ENCODE measurements around the gene TMEM39B.
"Not testable (repeated sequence)": the region's sequence is repeated elsewhere in the genome, so short reads cannot be mapped to it uniquely, and the experiment has no call there.

The TMEM39B gene

DNA sequence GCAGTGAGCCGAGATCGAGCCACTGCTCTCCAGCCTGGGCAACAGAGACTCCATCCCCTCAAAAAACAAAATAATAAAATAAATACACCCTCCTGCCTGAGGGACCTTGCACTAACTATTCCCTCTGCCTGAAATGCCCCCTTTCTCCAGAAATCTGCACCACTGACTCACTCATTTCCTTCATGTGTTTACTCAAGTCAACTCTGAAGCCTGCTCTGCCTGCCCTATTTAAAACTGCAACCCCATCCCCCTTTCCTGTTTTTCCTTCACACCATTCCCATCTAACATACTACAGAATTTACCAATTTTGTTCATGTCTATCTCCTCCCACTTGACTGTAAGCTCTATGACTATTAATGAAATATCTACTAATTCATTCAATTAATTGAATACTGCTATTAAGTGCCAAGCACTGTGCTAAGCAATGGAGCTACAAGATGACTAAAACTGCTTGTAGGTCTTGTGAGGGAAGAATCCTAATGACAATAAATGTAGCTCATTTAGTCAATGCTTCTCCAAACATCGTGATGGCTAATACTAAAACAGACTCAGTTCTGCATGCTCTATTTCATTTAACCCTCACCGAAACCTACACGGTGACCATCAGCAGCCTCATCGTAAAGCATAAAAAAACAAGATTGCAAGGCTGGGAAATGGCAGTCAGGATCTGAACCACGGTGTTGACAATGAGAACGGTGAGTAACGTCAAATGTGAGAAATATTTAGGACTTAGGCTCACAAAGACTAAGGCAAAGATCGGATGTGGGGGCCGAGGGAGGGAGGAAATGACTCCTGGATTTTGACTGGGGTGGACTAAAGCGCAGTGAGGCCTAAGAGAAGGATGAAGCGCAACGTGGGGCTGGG lies 749 bp upstream of the TMEM39B start:
- DNase-seq: no peak

DNA sequence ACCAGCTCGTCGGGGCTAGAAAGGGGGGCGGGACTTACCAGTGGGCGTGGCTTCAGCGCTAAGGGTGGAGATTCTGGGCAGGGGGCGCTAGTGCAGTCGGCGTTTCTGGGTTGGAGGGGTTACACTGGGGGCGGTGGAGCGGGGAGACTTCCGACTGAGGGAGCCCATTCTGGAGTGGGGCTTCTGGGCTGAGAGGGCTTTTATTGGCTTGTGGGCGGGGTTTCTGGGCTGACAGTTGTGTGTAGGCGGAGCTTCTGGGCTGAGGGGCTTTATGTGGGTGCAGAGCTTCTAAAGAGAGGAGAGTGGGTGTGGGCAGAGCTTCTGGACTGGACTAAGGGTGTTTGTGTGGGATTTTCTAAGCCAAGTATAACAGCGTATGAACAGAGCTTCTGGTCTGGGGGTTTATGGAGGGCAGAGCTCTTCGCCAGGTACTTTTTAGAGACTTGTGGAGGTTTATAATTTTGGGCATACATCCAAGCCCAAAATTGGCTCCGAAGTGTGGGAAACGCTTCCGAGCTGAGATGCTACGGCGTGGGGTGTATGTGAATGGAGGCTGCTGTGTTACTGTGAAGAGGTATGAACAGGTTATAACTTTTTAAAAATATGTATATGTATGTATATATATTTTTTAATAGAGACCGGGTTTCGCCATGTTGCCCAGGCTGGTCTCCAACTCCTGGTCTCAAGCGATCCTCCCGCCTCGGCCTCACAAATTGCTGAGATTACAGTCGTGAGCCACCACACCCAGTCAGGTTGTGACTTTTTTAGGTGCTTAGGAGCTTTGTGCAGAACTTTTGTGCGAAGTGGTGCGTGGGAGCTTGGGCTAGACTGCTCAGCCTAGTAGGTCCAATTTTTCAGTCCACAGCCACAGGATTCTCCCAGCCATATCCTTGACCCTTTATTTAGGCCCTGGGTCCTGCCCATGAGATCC lies 825 bp downstream of the TMEM39B start:
- no peak for DNase-seq

DNA sequence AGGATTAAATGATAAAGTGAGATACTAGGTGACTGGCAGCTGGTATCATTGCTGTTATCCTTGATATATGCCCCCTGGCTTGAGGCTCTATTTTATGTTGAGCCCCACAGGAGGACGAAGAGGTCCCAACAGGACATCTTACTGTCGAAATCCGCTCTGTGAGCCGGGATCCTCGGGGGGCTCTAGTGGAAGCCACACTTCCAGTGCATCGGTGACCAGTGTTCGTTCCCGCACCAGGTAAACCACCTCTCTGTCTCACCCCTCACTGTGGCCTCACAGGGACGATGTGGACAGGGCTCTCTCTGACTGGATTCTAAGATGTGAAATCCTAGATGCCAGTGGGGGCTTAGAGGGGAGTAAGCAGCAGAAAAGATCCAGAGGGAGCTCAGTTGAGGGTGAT lies 2.1 kb downstream of the TMEM39B start:
- DNase-seq: no peak

DNA sequence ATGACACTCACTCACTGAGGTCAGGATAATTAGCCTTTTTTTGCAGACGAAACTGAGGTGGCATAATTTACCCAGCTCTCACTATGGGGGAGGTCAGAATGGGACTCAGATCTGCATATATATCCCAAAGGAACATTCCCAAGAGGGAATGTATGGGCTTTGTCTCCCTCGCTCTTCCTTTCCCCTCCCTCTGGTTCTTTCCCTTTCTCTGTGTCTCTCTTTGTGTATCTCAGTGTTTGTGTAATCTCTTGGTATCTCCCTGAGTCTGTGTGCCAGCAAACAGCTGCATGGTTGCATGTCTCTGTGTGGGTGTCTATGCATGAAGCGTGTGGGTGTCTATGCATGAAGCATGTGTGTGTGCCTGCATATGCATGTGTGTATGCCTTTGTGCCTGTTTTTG lies 4.7 kb downstream of the TMEM39B start:
- DNase-seq: no peak

DNA sequence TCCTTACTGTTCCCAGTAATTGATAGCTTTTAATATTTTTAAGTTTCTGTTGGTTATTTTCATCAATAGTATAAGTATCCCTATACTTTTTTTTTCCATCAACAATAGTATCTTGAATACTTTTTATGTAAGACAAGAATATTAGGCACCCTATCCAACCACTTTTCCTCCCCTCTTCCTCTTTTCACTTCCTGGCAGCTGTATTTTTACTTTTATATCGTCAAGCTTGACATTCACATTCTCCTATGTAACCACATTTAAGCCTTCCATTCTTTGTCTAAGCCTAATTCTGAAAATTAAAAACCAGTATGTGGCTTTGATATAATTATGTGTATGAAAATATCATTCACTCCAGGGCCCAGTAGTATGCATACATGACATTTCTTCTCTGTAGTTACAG lies 9.3 kb downstream of the TMEM39B start:
- no peak for DNase-seq

DNA sequence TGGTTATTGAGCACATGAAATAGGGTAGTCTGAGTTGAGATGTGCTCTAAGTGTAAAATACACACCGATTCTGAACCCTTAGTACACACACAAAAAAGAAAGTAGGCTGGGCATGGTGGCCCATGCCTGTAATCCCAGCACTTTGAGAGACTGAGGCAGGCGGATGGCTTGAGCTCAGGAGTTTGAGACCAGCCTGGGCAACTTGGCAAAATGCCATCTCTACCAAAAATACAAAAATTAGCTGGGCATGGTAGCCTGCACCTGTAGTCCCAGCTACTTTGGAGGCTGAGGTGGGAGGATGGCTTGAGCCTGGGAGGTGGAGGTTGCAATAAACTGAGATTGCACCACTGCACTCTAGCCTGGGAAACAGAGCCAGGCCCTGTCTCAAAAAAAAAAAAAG lies 13.6 kb downstream of the TMEM39B start:
- DNase-seq: not testable (repeated sequence)

DNA sequence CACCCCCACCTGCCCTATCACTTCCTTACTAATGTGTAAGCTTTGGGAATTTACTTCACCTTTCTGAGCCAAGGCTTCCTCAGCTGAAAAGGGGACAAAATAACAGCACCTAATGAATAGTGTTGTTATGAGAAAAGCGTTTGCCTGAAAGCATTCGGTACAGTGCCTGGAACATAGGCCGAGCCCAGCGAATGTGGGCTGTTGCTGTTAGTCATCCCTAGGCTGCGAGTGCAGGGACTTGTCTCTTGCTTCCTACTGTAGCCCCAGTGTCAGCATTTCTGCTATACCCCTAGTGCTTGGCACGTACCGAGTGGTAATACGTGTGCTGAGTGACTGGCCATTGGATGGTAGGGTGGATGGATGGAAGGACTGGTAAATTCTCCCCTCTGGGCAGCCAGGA lies 18.4 kb downstream of the TMEM39B start:
- no peak for DNase-seq

DNA sequence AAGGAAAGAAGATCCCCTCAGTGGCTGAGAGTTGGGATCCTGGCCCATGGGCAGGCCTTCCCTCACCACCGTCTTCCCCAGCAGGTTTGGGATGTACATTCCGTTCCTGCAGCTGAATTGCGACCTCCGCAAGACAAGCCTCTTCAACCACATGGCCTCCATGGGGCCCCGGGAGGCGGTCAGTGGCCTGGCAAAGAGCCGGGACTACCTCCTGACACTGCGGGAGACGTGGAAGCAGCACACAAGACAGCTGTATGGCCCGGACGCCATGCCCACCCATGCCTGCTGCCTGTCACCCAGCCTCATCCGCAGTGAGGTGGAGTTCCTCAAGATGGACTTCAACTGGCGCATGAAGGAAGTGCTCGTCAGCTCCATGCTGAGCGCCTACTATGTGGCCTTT lies 18.9 kb downstream of the TMEM39B start:
- no peak for DNase-seq

DNA sequence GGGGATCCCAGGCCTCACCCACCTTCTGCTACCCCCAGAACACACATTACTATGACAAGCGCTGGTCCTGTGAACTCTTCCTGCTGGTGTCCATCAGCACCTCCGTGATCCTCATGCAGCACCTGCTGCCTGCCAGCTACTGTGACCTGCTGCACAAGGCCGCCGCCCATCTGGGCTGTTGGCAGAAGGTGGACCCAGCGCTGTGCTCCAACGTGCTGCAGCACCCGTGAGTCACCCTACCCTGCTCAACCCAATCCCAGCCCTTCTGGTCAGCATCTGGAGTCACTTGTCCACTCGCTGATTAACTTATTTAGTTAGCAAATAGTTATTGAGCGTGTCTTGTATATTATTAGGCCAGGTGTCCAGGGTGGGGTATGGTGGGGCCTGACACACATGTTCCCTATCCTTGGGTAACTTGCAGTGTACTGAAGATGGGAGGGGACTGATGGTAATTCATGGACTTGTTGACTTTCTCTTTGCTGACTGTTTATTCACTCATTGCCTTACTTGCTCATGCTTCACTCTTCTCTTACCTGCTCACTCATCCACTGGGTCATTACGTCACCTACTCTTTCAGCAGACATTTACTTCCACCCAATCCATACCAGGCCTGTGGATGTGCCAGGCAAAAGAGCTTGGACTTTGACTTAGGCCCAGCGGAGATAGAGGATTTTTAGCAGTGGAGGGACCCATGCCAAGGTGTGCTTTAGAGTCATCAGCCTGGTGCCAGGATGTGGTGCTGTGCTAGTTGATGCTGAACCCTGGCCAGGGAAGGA lies 22.2 kb downstream of the TMEM39B start:
- DNase-seq: no peak

DNA sequence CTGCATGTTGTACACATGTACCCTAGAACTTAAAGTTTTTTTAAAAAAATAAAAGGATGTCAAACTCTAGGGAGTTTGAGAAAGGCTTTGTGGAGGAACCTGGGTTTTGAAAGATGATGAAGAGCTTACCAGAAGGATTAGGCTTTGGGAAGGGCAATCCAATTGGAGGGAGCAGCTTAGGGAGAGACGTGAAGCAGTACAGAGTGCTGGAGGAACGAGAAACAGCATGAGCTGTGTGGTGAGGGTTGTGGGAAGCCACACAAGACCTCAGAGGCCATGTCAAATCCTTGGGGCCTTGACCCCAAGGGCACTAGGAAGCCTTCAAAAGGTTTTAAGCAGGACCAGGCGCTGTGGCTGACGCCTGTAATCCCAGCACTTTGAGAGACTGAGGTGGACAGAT lies 26.7 kb downstream of the TMEM39B start:
- no peak for DNase-seq

DNA sequence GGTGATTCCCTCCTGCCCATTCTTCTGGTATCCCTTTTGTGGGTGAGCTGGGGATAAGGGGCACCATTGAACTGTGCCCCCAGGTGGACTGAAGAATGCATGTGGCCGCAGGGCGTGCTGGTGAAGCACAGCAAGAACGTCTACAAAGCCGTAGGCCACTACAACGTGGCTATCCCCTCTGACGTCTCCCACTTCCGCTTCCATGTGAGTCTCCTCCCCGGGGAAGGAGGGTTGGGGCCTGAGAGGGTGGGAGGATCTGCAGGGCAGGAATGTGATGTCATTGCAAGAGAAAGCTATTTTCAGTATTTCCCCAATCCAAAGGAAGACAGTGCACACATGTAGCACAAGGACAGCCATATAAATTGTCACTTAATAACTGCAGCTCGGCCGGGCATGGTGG lies 27.6 kb downstream of the TMEM39B start:
- no peak for DNase-seq

DNA sequence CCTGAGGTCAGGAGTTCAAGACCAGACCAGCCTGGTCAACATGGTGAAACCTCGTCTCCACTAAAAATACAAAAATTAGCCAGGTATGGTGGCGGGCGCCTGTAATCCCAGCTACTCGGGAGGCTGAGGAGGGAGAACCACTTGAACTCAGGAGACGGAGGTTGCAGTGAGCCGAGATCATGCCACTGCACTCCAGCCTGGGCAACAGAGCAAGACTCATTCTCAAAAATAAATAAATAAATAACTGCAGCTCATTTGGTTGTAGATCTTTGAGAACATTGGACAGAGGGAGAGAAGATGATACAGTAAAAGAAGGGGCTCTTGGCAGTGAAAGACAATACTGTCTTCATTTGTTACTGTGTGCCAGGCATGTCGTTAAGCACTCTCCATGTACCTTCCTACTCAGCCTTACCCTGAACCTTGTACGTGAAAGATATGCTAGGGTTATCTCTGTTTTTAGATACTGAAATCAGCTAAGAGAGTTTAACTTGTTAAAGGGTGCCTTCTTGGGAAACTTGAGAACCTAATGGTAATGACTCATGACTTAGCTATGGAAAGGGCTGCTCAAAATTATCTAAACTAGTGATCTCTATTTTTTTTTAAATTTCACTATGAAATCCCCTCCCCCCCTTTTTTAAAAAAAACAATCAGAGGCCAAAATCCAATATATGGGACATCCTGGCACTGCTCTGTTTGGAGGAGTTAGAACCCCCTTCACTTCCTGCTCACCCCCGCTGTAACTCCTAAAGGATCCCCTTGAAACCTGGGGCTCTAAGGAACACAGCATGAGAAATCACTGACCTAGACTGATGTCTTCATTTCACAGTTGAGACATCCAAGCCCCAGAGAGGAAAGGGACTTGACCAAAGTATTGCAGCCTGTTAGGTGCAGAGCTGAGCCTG lies 28.3 kb downstream of the TMEM39B start:
- no peak for DNase-seq

DNA sequence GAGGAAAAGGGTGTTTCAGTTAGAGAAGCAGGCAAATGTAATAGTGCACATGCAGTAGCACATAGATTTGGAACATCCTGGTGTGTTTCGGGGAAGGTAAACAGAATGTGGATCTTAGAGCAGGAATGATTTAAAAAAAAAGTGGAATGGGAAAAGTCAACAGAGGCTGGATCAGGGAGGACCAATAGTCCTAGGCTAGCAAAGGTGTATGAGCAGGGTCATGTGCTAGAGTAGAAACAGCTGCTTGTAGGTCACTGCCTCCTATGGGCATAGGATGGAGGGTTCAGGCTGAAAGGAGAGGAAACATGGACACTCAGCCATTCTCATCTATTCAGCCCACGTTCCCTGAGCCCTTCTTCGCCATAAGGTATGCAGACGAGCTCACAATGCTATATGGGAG lies 31.4 kb downstream of the TMEM39B start:
- no peak for DNase-seq

DNA sequence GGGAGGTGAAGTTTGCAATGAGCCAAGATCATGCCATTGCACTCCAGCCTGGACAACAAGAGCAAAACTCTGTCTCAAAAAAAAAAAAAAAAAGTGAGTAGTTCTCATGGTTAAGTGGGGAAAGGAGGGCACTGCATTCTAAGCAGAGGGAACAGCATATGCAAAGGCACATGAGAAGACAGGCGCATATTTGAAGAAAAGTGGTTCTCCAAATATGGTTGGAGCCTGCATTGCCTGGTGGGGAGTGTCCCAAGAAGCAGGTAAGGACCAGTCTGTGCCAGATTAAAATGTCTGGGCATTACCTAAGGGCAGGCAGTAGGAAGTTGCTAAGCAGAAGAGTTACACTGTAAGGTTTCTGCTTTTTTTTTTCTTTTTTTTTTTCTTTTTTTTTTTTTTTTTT lies 32.6 kb downstream of the TMEM39B start:
- DNase-seq: no peak

DNA sequence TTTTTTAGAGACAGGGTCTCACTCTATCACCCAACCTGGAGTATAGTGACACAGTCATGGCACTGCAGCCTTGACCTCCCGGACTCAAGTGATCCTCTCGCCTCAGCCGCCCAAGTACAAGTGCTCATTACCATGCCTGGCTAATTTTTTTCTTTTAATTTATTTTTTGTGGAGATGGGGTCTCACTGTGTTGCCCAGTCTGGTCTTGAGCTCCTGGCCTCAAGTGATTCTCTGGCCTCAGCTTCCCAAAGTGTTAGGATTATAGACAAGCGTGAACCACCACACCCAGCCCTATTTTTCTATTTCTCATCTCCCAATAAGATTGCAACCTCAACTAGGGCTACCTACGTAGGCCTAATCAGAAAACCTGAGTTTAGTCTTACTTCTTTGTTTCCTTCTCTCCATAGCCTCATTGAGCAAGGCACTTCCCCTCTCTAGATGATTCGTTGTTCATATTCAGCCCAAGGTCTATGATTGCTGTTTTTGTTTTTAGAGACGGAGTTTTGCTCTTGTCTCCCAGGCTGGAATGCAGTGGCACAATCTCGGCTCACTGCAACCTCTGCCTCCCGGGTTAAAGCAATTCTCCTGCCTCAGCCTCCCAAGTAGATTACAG lies 34.0 kb downstream of the TMEM39B start:
- DNase-seq: no peak

DNA sequence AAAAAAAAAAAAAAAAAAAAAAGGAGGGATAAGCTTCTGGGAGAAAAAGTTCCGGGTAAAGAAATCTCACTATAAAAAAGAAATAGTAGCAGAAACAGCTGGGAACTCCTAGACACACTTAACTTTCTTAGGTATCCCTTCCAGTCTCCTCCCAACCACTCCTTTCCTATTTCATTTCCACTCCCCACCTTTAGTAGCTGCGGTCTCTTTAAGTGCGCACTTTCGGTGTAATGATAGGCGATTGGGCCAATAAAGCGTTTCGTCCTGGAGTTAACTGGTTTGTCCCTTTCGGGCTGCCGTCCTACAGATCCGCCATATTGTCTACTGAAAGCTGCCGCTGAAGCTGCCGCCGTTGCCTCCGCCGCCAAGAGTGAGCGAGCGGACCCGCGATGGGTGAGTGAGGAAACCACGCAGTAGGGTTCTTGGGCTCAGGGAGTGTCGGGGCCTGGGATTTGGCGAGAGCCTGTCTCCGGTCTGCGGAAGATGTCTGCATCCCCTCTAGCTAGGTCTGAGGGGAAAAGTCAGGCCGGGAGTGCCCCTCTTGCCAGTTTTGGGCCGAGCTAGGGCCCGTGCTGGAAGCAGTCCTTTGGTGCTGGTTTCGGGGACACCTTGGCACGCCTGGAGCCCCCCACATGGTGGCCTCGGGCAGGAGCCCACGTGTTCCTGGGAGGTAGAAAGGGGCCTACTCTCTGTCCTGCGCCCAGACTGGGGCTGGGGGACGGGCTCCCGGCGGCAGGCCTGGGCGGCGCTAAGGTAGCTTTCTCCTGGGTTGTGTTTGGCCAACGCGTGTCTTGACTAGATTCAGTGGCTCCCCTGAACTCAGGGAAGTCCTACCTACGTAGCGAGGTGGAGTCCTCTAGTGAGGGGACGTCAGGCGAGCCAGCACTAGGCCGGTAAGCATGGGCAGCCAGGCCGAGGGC lies 35.3 kb downstream of the TMEM39B start, which contains the start of gene KPNA6:
KPNA6 (plus strand) TSS at position 315 of the 920 bp plus-strand sequence; CDS start at position 390, 75 bp downstream.
- peak; percentile 92 for DNase-seq

DNA sequence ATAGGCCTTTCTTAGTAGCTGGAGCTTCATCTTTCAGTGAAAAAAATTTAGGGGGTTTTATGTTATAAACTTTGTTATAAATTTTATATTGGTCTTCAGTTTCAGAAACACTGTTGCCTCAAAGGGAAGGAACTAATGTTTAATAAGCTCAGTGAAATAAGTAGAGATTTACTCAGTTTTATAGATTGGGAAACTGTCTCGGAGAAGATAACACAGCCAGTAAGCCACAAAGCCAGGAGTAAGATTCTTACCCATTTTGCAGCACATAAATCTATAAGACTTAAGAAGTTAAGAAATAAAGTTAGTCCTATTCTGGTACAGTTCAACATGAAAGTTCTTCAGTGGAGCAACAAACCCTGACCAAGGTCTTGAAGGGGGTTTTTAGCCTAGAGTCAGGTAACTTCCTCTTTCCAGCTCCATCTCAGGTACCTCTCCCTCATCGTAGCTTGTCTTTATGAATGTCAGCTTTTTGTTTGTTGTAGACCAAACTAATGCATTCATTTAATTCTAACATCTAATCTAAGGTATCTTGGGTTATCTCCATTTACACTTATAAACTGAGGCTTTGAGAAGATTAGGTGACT lies 38.4 kb downstream of the TMEM39B start:
- DNase-seq: no peak

DNA sequence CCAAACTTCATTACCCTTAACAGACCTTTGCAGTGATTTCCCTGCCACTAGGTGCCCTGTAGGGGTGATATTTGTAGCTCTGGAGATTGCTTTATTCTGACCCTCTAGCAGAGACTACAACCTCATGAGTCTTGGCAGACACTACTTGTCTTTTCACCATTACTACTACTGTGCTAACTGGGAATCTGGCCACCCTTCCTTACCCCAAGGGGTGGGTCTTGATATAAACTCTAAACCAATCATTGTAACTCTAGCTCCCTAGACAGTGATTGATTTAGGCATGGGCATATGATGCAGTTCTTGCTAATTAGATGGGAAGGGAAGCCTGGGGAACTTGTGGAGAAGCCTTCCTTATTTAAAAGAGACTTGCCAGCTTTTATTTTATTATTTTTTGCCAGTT lies 39.0 kb downstream of the TMEM39B start:
- DNase-seq: no peak

DNA sequence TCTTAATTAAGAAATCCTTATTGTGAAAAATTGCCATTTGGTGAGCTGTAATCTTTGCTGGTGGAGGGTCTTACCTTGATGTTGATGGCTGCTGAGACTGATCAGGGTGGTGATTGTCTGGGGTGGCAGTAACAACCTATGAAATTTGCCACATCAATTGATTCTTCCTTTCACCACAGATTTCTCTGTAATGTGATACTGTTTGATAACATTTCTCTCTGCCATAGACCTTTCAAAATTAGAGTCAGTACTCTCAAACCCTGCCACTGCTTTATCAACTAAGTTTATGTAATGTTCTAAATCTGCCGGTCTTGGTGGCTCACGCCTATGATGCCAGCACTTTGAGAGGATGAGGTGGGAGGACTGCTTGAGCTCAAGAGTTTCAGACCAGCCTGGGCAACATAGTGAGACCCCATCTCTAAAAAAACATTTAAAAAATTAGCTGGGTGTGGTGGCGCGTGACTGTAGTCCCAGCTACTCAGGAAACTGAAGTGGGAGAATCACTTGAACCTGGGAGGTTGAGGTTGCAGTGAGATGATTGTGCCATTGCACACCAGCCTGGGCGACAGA lies 40.2 kb downstream of the TMEM39B start:
- DNase-seq: no peak

DNA sequence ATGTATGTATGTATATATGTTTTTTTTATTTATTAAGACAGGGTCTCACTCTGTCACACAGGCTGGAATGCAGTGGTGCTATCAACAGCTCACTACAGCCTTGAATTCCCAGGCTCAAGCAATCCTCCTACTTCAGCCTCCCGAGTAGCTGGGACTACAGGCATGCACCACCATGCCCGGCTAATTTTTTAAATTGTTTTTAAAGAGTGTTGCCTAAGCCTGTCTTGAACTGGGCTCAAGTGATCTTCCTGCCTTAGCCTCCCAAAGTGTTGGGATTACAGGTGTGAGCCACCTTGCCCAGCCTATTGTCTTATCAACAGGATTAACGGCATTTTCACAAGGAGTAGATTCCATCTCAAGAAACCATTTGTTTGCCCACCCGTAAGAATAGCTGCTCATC lies 40.7 kb downstream of the TMEM39B start:
- not testable (repeated sequence) for DNase-seq

All from midbrain (tissue), 1 donor.